ENCODE results near the gene ZBED1.

DNA sequence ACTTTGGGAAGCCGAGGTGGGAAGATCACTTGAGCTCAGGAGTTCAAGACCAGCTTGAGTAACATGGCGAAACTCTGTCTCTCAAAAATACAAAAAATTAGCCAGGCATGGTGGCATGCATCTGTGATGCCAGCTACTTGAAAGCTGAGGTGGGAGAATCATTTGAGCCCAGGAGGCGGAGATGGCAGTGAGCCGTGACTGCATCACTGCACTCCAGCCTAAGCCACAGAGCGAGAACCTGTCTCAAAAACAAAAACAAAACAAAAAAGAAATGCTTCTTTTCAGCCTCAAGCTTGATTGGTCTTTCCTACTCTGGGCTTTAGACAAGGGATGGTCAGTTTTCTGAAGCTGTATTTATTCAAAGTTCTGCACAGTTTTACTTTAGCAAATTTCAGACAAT lies 15.8 kb upstream of the ZBED1 start:
- TF ChIP-seq YY1 (IDR thresholded peaks at IDR 0.05; ENCODE audit: insufficient read depth, insufficient read length) (no peak), SUZ12 (IDR thresholded peaks at IDR 0.05; ENCODE audit: extremely low read depth, insufficient read depth, insufficient read length) (no peak)
